ENCODE results near the gene PPIH. TPM values are rescaled to one million over a fixed set of nuclear protein-coding genes. Genes with fewer than 3 reads are reported as not detected.
"Not testable (repeated sequence)": the region's sequence is repeated elsewhere in the genome, so short reads cannot be mapped to it uniquely, and the experiment has no call there.

The PPIH gene
- polyA plus RNA-seq, 4 donors = 24.9 to 79.1 (median 42.0) TPM

DNA sequence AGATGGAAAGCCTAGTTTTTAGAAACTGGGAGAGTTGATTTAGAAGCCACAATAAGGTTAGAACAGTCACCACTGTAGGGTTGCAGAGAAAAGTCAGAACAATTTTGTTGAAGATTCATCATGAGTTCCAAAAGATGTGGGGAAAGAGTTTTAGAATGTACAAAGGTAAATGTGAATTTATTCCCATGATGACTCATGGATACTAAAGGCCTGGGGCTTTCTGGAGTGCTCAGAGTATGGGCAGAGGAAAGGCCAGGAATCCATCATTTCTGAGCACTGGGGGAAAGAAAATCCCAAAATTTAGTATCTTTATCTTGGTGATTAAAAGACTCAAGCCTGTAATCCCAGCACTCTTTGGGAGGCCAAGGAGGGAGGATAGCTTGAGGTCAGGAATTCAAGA is 41.8 kb downstream of the PPIH start:
- H3K9me3 ChIP-seq (ENCODE audit: control insufficient read depth in 2 of 2, insufficient read depth in 1 of 2, low read depth in 1 of 2, low read length in 1 of 2) = no peaks in the 10 kb centered on the region
- H3K4me3 ChIP-seq (ENCODE audit: low read depth in 1 of 3, low read length in 3 of 3) = no peak overlapping the region
- H3K36me3 ChIP-seq (ENCODE audit: control insufficient read depth in 3 of 3, insufficient read depth in 2 of 3, low read depth in 1 of 3, low read length in 3 of 3) = peaks cover 8 to 34% (median 30%) of the 10 kb centered on the region in 3 donors
- FAIRE-seq (no peak), DNase-seq (no peak)
- no peaks in the 10 kb centered on the region for H3K27me3 ChIP-seq (ENCODE audit: control insufficient read depth in 3 of 3, insufficient read depth in 3 of 3, low read length in 3 of 3)
- H3K27ac ChIP-seq (ENCODE audit: low read depth in 1 of 3, low read length in 2 of 3) = no peak overlapping the region
- H3K4me1 ChIP-seq (ENCODE audit: control insufficient read depth in 3 of 3, insufficient read depth in 2 of 3, low read depth in 1 of 3, low read length in 2 of 3) = no peaks in the 10 kb centered on the region

DNA sequence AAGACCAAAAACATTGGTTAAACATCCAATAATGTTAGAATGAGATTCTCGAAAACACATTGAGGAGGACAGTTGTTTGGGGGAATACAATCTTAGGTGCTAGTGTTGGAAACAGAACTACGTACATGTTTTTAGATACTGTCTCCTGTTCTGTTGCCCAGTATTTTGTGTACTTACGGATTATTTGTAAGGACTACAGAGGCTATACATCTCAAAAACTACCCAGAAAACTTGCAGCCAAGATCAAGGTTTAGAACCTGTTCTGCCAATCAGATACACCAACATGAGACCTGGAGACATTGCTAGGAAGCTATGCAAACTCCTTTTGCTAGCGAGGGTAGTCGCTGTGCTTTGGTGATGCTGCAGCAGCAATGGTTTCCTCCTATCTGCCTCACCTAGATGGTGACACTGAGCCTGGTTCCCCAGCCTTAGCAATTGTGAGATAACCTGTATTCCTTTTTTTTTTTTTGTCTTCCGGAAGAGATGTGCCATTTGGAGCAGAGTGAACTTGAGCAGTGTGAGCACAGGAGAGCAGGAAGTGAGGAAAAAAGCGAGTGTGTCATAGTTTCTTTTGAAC is 45.8 kb downstream of the PPIH start:
- Histone ChIP-seq H3K36me3 (ENCODE audit: control insufficient read depth in 3 of 3, insufficient read depth in 2 of 3, low read depth in 1 of 3, low read length in 3 of 3) (peaks cover 8 to 42% (median 13%) of the 10 kb centered on the region in 3 donors), H3K27me3 (ENCODE audit: control insufficient read depth in 3 of 3, insufficient read depth in 3 of 3, low read length in 3 of 3) (no peaks in the 10 kb centered on the region), H3K9me3 (ENCODE audit: control insufficient read depth in 2 of 2, insufficient read depth in 1 of 2, low read depth in 1 of 2, low read length in 1 of 2) (no peaks in the 10 kb centered on the region), H3K4me3 (ENCODE audit: low read depth in 1 of 3, low read length in 3 of 3) (no peak overlapping the region), H3K4me1 (ENCODE audit: control insufficient read depth in 3 of 3, insufficient read depth in 2 of 3, low read depth in 1 of 3, low read length in 2 of 3) (no peaks in the 10 kb centered on the region), H3K27ac (ENCODE audit: low read depth in 1 of 3, low read length in 2 of 3) (no peak overlapping the region)
- DNase-seq = no peak
- FAIRE-seq = no peak
- 90 to 93% (median 91%) methylated on average over 7 of the region's 7 CpGs for WGBS, 3 donors

DNA sequence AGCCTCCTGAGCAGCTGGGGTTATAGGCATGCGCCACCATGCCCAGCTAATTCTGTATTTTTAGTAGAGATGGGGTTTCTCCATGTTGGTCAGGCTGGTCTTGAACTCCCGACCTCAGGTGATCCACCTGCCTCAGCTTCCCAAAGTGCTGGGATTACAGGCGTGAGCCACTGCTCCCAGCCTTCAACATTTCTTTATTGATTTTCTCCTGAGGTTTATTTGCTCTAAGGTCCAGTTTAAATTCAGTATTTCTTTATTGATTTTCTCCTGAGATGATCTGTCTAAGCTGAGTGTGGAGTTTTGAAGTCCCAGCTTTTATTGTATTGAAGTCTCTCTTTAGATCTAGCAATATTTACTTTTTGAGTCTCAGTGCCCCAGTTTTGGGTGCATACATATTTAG is 54.6 kb downstream of the PPIH start:
- H3K27me3 ChIP-seq (ENCODE audit: control insufficient read depth in 3 of 3, insufficient read depth in 3 of 3, low read length in 3 of 3); H3K27ac ChIP-seq (ENCODE audit: low read depth in 1 of 3, low read length in 2 of 3); H3K4me1 ChIP-seq (ENCODE audit: control insufficient read depth in 3 of 3, insufficient read depth in 2 of 3, low read depth in 1 of 3, low read length in 2 of 3); DNase-seq; FAIRE-seq; H3K4me3 ChIP-seq (ENCODE audit: low read depth in 1 of 3, low read length in 3 of 3): not testable (repeated sequence)
- Histone ChIP-seq H3K9me3 (ENCODE audit: control insufficient read depth in 2 of 2, insufficient read depth in 1 of 2, low read depth in 1 of 2, low read length in 1 of 2) (peaks cover 0 to 32% of the 10 kb centered on the region in 2 donors), H3K36me3 (ENCODE audit: control insufficient read depth in 3 of 3, insufficient read depth in 2 of 3, low read depth in 1 of 3, low read length in 3 of 3) (peaks cover 0 to 34% (median 2%) of the 10 kb centered on the region in 3 donors)
- WGBS, 3 donors = 94 to 98% (median 95%) methylated on average over 3 of the region's 3 CpGs

DNA sequence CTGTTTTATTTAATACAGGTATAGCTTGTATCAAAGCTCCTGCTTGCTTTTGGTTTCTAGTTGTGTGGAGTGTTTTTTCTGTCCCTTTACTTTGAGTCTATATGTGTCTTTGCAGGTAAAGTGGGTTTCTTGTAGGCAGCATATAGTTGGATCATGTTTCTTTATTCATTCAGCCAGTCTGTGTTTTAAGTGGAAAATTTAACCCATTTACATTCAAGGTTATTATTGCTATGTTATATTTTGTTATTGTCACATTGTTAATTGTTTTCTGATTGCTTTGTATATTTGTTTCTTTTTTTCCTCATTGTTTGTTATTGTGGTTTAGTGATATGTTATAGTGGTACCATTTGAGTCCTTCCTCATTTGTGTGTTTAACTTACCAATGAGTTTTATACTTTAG is 55.1 kb downstream of the PPIH start:
- H3K4me3 ChIP-seq (ENCODE audit: low read depth in 1 of 3, low read length in 3 of 3) = no peak overlapping the region
- H3K36me3 ChIP-seq (ENCODE audit: control insufficient read depth in 3 of 3, insufficient read depth in 2 of 3, low read depth in 1 of 3, low read length in 3 of 3) = peaks cover 0 to 36% (median 2%) of the 10 kb centered on the region in 3 donors
- H3K9me3 ChIP-seq (ENCODE audit: control insufficient read depth in 2 of 2, insufficient read depth in 1 of 2, low read depth in 1 of 2, low read length in 1 of 2) = peaks cover 0 to 32% of the 10 kb centered on the region in 2 donors
- no peak overlapping the region for H3K27ac ChIP-seq (ENCODE audit: low read depth in 1 of 3, low read length in 2 of 3)
- no peaks in the 10 kb centered on the region for H3K27me3 ChIP-seq (ENCODE audit: control insufficient read depth in 3 of 3, insufficient read depth in 3 of 3, low read length in 3 of 3)
- DNase-seq = no peak
- H3K4me1 ChIP-seq (ENCODE audit: control insufficient read depth in 3 of 3, insufficient read depth in 2 of 3, low read depth in 1 of 3, low read length in 2 of 3) = no peaks in the 10 kb centered on the region
- no peak for FAIRE-seq

DNA sequence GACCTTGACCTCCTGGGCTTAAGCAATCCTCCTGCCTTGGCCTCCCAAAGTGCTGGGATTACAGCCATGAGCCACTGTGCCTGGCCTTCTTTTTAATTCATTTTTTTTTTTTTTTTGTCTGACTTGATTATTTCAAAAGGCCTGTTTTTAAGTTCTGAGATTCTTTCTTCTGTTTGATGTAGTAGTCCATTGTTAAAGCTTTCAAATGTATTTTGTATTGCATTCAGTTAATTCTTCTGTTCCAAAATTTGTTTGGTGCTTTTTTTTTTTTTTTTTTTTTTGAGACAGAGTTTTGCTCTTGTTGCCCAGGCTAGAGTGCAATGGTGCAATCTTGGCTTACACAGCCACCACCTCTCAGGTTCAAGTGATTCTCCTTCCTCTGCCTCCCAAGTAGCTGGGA is 56.2 kb downstream of the PPIH start:
- FAIRE-seq; H3K4me3 ChIP-seq (ENCODE audit: low read depth in 1 of 3, low read length in 3 of 3); DNase-seq; H3K27ac ChIP-seq (ENCODE audit: low read depth in 1 of 3, low read length in 2 of 3); H3K27me3 ChIP-seq (ENCODE audit: control insufficient read depth in 3 of 3, insufficient read depth in 3 of 3, low read length in 3 of 3); H3K4me1 ChIP-seq (ENCODE audit: control insufficient read depth in 3 of 3, insufficient read depth in 2 of 3, low read depth in 1 of 3, low read length in 2 of 3): not testable (repeated sequence)
- Histone ChIP-seq H3K9me3 (ENCODE audit: control insufficient read depth in 2 of 2, insufficient read depth in 1 of 2, low read depth in 1 of 2, low read length in 1 of 2) (peaks cover 0 to 31% of the 10 kb centered on the region in 2 donors), H3K36me3 (ENCODE audit: control insufficient read depth in 3 of 3, insufficient read depth in 2 of 3, low read depth in 1 of 3, low read length in 3 of 3) (peaks cover 0 to 36% (median 2%) of the 10 kb centered on the region in 3 donors)

DNA sequence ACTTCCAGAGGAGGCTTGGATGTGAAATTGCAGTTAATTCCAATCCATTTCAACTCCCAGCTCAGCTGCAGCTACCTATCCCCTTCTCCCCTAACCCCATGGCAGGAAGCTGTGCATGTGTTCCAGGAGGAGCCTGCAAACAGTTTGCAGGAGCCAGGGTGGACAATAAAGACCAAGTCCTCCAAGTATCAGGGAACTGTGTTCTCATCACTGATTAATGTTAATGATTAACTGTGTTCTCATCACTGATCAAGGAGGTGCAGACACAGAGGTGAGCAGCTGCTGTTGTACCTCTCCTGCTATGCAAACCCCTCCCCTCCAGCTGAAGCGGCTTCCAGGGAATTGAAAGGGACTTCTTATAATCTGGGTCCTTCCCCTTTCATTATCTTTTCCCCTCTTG is 62.6 kb downstream of the PPIH start:
- peak; percentile 78 to 84 for DNase-seq
- peaks cover 0 to 13% (median 0%) of the 10 kb centered on the region in 3 donors for H3K4me1 ChIP-seq (ENCODE audit: control insufficient read depth in 3 of 3, insufficient read depth in 2 of 3, low read depth in 1 of 3, low read length in 2 of 3)
- no peak overlapping the region for H3K4me3 ChIP-seq (ENCODE audit: low read depth in 1 of 3, low read length in 3 of 3)
- no peaks in the 10 kb centered on the region for H3K27me3 ChIP-seq (ENCODE audit: control insufficient read depth in 3 of 3, insufficient read depth in 3 of 3, low read length in 3 of 3)
- WGBS, 3 donors = 0 to 72% (median 44%) methylated on average over 1 of the region's 1 CpG
- peaks cover 0 to 2% of the 10 kb centered on the region in 2 donors for H3K9me3 ChIP-seq (ENCODE audit: control insufficient read depth in 2 of 2, insufficient read depth in 1 of 2, low read depth in 1 of 2, low read length in 1 of 2)
- no peak for FAIRE-seq
- H3K27ac ChIP-seq (ENCODE audit: low read depth in 1 of 3, low read length in 2 of 3) = peak overlapping the region in 1 of 3 donors; percentile 32
- H3K36me3 ChIP-seq (ENCODE audit: control insufficient read depth in 3 of 3, insufficient read depth in 2 of 3, low read depth in 1 of 3, low read length in 3 of 3) = peaks cover 0 to 14% (median 1%) of the 10 kb centered on the region in 3 donors

DNA sequence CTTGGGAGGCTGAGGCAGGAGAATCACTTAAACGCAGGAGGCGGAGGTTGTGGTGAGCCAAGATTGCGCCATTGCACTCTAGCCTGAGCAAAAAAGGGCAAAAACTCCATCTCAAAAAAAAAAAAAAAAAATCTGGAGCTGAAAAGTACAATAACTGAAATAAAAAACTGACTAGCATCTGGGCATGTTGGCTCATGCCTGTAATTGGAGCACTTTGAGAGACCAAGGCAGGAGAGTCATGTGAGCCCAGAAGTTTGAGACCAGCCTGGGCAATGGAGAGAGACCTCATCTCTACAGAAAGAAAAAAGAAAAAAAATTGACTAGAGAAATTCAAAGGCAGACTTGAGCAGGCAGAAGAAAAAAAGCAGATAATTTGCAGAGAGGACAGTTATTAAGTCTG is 63.7 kb downstream of the PPIH start:
- Histone ChIP-seq H3K27ac (ENCODE audit: low read depth in 1 of 3, low read length in 2 of 3) (no peak overlapping the region), H3K36me3 (ENCODE audit: control insufficient read depth in 3 of 3, insufficient read depth in 2 of 3, low read depth in 1 of 3, low read length in 3 of 3) (peaks cover 0 to 12% (median 0%) of the 10 kb centered on the region in 3 donors), H3K4me1 (ENCODE audit: control insufficient read depth in 3 of 3, insufficient read depth in 2 of 3, low read depth in 1 of 3, low read length in 2 of 3) (peaks cover 0 to 13% (median 0%) of the 10 kb centered on the region in 3 donors), H3K9me3 (ENCODE audit: control insufficient read depth in 2 of 2, insufficient read depth in 1 of 2, low read depth in 1 of 2, low read length in 1 of 2) (no peaks in the 10 kb centered on the region), H3K4me3 (ENCODE audit: low read depth in 1 of 3, low read length in 3 of 3) (no peak overlapping the region), H3K27me3 (ENCODE audit: control insufficient read depth in 3 of 3, insufficient read depth in 3 of 3, low read length in 3 of 3) (no peaks in the 10 kb centered on the region)
- FAIRE-seq = no peak
- WGBS, 3 donors = 91 to 94% (median 93%) methylated on average over 3 of the region's 3 CpGs
- no peak for DNase-seq

DNA sequence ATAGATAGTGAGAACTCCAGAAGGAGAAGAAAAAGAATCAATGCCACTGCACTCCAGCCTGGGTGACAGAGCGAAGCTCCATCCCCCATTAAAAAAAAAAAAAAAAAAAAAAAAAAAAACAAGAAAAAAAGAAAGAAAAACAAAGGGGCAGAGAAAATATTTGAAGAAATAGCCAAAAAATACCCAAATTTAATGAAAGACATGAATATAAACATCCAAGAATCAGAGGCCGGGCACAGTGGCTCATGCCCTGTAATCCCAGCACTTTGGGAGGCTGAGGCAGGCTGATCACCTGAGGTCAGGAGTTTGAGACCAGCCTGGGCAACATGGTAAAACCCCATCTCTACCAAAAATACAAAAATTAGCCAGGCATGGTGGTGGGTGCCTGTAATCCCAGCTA is 64.2 kb downstream of the PPIH start:
- WGBS, 3 donors = 96 to 100% (median 99%) methylated on average over 2 of the region's 2 CpGs
- FAIRE-seq; H3K4me3 ChIP-seq (ENCODE audit: low read depth in 1 of 3, low read length in 3 of 3); DNase-seq; H3K9me3 ChIP-seq (ENCODE audit: control insufficient read depth in 2 of 2, insufficient read depth in 1 of 2, low read depth in 1 of 2, low read length in 1 of 2); H3K27ac ChIP-seq (ENCODE audit: low read depth in 1 of 3, low read length in 2 of 3); H3K27me3 ChIP-seq (ENCODE audit: control insufficient read depth in 3 of 3, insufficient read depth in 3 of 3, low read length in 3 of 3): not testable (repeated sequence)
- Histone ChIP-seq H3K36me3 (ENCODE audit: control insufficient read depth in 3 of 3, insufficient read depth in 2 of 3, low read depth in 1 of 3, low read length in 3 of 3) (peaks cover 0 to 12% (median 0%) of the 10 kb centered on the region in 3 donors), H3K4me1 (ENCODE audit: control insufficient read depth in 3 of 3, insufficient read depth in 2 of 3, low read depth in 1 of 3, low read length in 2 of 3) (peaks cover 0 to 13% (median 0%) of the 10 kb centered on the region in 3 donors)

DNA sequence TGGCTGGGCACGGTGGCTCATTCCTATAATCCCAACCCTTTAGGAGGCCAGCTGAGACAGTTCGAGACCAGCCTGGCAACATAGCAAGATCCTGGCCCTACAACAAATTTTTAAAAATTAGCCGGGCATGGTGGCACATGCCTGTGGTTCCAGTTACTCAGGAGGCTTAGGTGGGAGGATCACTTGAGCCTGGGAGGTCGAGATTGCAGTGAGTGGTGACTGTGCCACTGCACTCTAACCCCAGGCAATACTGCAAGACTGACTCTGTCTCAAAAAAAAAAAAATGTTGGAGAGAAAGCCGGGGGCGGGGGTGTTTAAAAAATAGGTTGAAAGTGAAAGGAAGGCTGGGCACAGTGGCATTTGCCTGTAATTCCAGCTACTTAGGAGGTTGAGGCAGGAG is 65.3 kb downstream of the PPIH start:
- no peak overlapping the region for H3K27ac ChIP-seq (ENCODE audit: low read depth in 1 of 3, low read length in 2 of 3)
- FAIRE-seq (no peak), DNase-seq (no peak)
- no peaks in the 10 kb centered on the region for H3K27me3 ChIP-seq (ENCODE audit: control insufficient read depth in 3 of 3, insufficient read depth in 3 of 3, low read length in 3 of 3)
- H3K36me3 ChIP-seq (ENCODE audit: control insufficient read depth in 3 of 3, insufficient read depth in 2 of 3, low read depth in 1 of 3, low read length in 3 of 3) = peaks cover 0 to 4% (median 0%) of the 10 kb centered on the region in 3 donors
- no peak overlapping the region for H3K4me3 ChIP-seq (ENCODE audit: low read depth in 1 of 3, low read length in 3 of 3)
- 43 to 69% (median 53%) methylated on average over 6 of the region's 6 CpGs for WGBS, 3 donors
- H3K4me1 ChIP-seq (ENCODE audit: control insufficient read depth in 3 of 3, insufficient read depth in 2 of 3, low read depth in 1 of 3, low read length in 2 of 3) = peaks cover 0 to 13% (median 0%) of the 10 kb centered on the region in 3 donors
- no peaks in the 10 kb centered on the region for H3K9me3 ChIP-seq (ENCODE audit: control insufficient read depth in 2 of 2, insufficient read depth in 1 of 2, low read depth in 1 of 2, low read length in 1 of 2)

Data from small intestine (tissue), 7 donors.